Brain microvascular endothelial cell (primary cell): ENCODE measurements around the gene FFAR4.

Source experiments
- DNase-seq: peaks from one replicate; pipeline ENCODE4 v3.0.0-alpha.2; 2020
- H3K27ac ChIP-seq: fragments of 250-450 bp; sonication (Bioruptor Pico); 2 replicates; pipeline ENCODE4 v1.5.1; 2020; ENCODE audit warnings: mild to moderate bottlenecking, moderate library complexity
- H3K27me3 ChIP-seq: fragments of 250-450 bp; sonication (Bioruptor Pico); replicated peaks from 2 replicates; pipeline ENCODE4 v1.5.1; 2020; ENCODE audit warnings: mild to moderate bottlenecking
- H3K36me3 ChIP-seq: fragments of 250-450 bp; sonication (Bioruptor Pico); replicated peaks from 2 replicates; pipeline ENCODE4 v1.5.1; 2020; ENCODE audit warnings: mild to moderate bottlenecking
- H3K4me3 ChIP-seq: 2 replicates; pipeline ENCODE4 v1.5.1; 2011; ENCODE audit warnings: low read depth, mild to moderate bottlenecking, control low read depth, low read length, moderate library complexity
- CTCF ChIP-seq: IDR thresholded peaks from 2 replicates; pipeline ENCODE4 v1.5.1; 2011; ENCODE audit warnings: low read depth, mild to moderate bottlenecking, moderate library complexity, low read length, control low read depth, inconsistent platforms; ENCODE audit errors: missing control alignments
- in situ Hi-C: cut with HindIII; loops from 2 replicates; pipeline ENCODE4 v1.10.0; 2017; ENCODE audit warnings: low sequenced_read_pairs, low pct_ligation_motif_present

Gene FFAR4

GRCh38 chr10:93591065-93591808 lies 24.8 kb downstream of the FFAR4 start:
- Histone ChIP-seq H3K27ac (no peak overlapping the region), H3K27me3 (no peaks in the 10 kb centered on the region), H3K4me3 (no peak overlapping the region), H3K36me3 (no peaks in the 10 kb centered on the region)
- TF ChIP-seq CTCF: no peak
- in situ Hi-C loops: no loop called here
- DNase-seq: no peak

- DNase-seq: no peak
- H3K36me3 ChIP-seq: no peaks in the 10 kb centered on the region
- TF ChIP-seq CTCF: no peak
- in situ Hi-C loops: no loop called here
- no peak overlapping the region for H3K27ac ChIP-seq
- H3K4me3 ChIP-seq: no peak overlapping the region
- H3K27me3 ChIP-seq: no peaks in the 10 kb centered on the region
These were observed 26.8 kb downstream of the FFAR4 start for GRCh38 chr10:93593254-93593653.

- no peak overlapping the region for H3K27ac ChIP-seq
- DNase-seq: no peak
- in situ Hi-C loops: no loop called here
- no peak for TF ChIP-seq CTCF
- no peaks in the 10 kb centered on the region for H3K27me3 ChIP-seq
- no peaks in the 10 kb centered on the region for H3K36me3 ChIP-seq
- H3K4me3 ChIP-seq: no peak overlapping the region
These were observed 27.3 kb downstream of the FFAR4 start for GRCh38 chr10:93593749-93594148.

GRCh38 chr10:93594518-93594917 lies 28.1 kb downstream of the FFAR4 start:
- H3K36me3 ChIP-seq: no peaks in the 10 kb centered on the region
- H3K27ac ChIP-seq: no peak overlapping the region
- in situ Hi-C loops: no loop called here
- no peak for TF ChIP-seq CTCF
- no peak for DNase-seq
- H3K27me3 ChIP-seq: no peaks in the 10 kb centered on the region
- no peak overlapping the region for H3K4me3 ChIP-seq

- in situ Hi-C loops: no loop called here
These were observed 29.1 kb downstream of the FFAR4 start for GRCh38 chr10:93595378-93596161.

More at GRCh38 chr10:93595378-93596161, 29.1 kb downstream of the FFAR4 start:
- no peak overlapping the region for H3K27ac ChIP-seq
- H3K36me3 ChIP-seq: no peaks in the 10 kb centered on the region
- no peak for DNase-seq
- peaks cover 4% of the 10 kb centered on the region for H3K27me3 ChIP-seq
- H3K4me3 ChIP-seq: no peak overlapping the region
- TF ChIP-seq CTCF: no peak
